Naive B cell (primary cell): Measurements from ENCODE around the gene HDAC10. TPM values are rescaled to one million over a fixed set of nuclear protein-coding genes. Genes with fewer than 3 reads are reported as not detected.

Experiments used
- ATAC-seq, 2 donors: fragments of 150-1000 bp; cut with Tn5 transposase; 2 replicates each; pipeline ENCODE4 v1.10.0; 2021; ENCODE audit warnings: low read depth in 2 of 2, mild to moderate bottlenecking in 2 of 2, moderate library complexity in 2 of 2
- DNase-seq: peaks from one replicate; pipeline ENCODE4 v3.0.0; 2022
- H3K27ac Mint-ChIP-seq, 6 donors: one replicate each; pipeline ENCODE4 v1.8.0; 2020 to 2022; ENCODE audit warnings: mild to moderate bottlenecking in 6 of 6, mixed read lengths in 6 of 6, moderate library complexity in 5 of 6, inconsistent platforms in 2 of 6
- H3K27me3 Mint-ChIP-seq, 3 donors: one replicate each; pipeline ENCODE4 v1.8.0; 2021 to 2022; ENCODE audit warnings: mixed read lengths in 3 of 3, mild to moderate bottlenecking in 1 of 3
- H3K36me3 Mint-ChIP-seq, 2 donors: one replicate each; pipeline ENCODE4 v1.8.0; 2020 to 2022; ENCODE audit warnings: mixed read lengths in 2 of 2, inconsistent platforms in 1 of 2, mild to moderate bottlenecking in 1 of 2
- H3K4me1 Mint-ChIP-seq, 3 donors: one replicate each; pipeline ENCODE4 v1.8.0; 2020 to 2022; ENCODE audit warnings: mixed read lengths in 3 of 3, inconsistent platforms in 1 of 3, mild to moderate bottlenecking in 1 of 3, moderate library complexity in 1 of 3
- H3K4me3 Mint-ChIP-seq, 8 donors: one replicate each; pipeline ENCODE4 v1.8.0; 2020 to 2022; ENCODE audit warnings: mild to moderate bottlenecking in 8 of 8, mixed read lengths in 8 of 8, moderate library complexity in 8 of 8, inconsistent platforms in 2 of 8
- H3K9me3 Mint-ChIP-seq, 7 donors: one replicate each; pipeline ENCODE4 v1.8.0; 2020 to 2022; ENCODE audit warnings: mixed read lengths in 7 of 7, mild to moderate bottlenecking in 5 of 7, inconsistent platforms in 2 of 7, moderate library complexity in 1 of 7
- polyA plus RNA-seq, 6 donors: library from polyadenylated mRNA; unstranded; fragments of 300-500 nt; fragmentation: Illumina TruSeq; gene quantifications; one replicate each; pipeline ENCODE4 v1.2.3, GENCODE V29; 2021; ENCODE audit warnings: low read depth in 6 of 6

HDAC10 gene
- polyA plus RNA-seq, 6 donors from 2014 or later = 4.6 to 8.2 (median 6.3) TPM

- DNase-seq (no peak), ATAC-seq (no peak)
- peak overlapping the region in 1 of 8 donors; percentile 38 for H3K4me3 Mint-ChIP-seq
- no peaks in the 10 kb centered on the region for H3K36me3 Mint-ChIP-seq
- H3K27me3 Mint-ChIP-seq = no peaks in the 10 kb centered on the region
- H3K9me3 Mint-ChIP-seq = no peaks in the 10 kb centered on the region
- H3K4me1 Mint-ChIP-seq = peaks cover 11 to 40% (median 35%) of the 10 kb centered on the region in 3 donors
- peak overlapping the region in 4 of 6 donors; percentile 68 to 100 (median 84) for H3K27ac Mint-ChIP-seq
Measured at GRCh38 chr22:50197000-50197800, 53.9 kb downstream of the HDAC10 start.

GRCh38 chr22:50196256-50196655 lies 54.8 kb downstream of the HDAC10 start:
- peaks cover 14 to 43% (median 38%) of the 10 kb centered on the region in 3 donors for H3K4me1 Mint-ChIP-seq

More at GRCh38 chr22:50196256-50196655, 54.8 kb downstream of the HDAC10 start:
- Mint-ChIP-seq H3K9me3 (no peaks in the 10 kb centered on the region), H3K4me3 (peak overlapping the region in 1 of 8 donors; percentile 53), H3K27me3 (no peaks in the 10 kb centered on the region), H3K36me3 (no peaks in the 10 kb centered on the region), H3K27ac (peak overlapping the region in 5 of 6 donors; percentile 9 to 100 (median 83))
- ATAC-seq = no peak
- no peak for DNase-seq

Other genes starting within 250 kb of the HDAC10 start
- gene IL17REL, start 238.5 kb downstream of the HDAC10 start, polyA plus RNA-seq = not detected
- gene TTLL8, start 193.0 kb downstream of the HDAC10 start, polyA plus RNA-seq = not detected
- gene MLC1, start 165.8 kb downstream of the HDAC10 start, polyA plus RNA-seq = under 1 TPM in 3 of 6 donors, not detected in 3; 0.09 to 0.44 (median 0.15) TPM
- gene MOV10L1, start 161.3 kb downstream of the HDAC10 start, polyA plus RNA-seq = not detected
- under 1 TPM in 1 of 6 donors, not detected in 5; 0.08 TPM for gene PANX2, start 80.5 kb downstream of the HDAC10 start, polyA plus RNA-seq
- gene TRABD, start 65.4 kb downstream of the HDAC10 start, polyA plus RNA-seq = 10 to 100 TPM in 5 of 6 donors, 1 to 10 TPM in 1; 9.4 to 22.6 (median 15.1) TPM
- gene SELENOO, start 50.3 kb downstream of the HDAC10 start, polyA plus RNA-seq = 1 to 10 TPM; 2.9 to 6.8 (median 5.2) TPM
- gene TUBGCP6, start 6.2 kb downstream of the HDAC10 start, polyA plus RNA-seq = 10 to 100 TPM; 11.6 to 23.2 (median 14.2) TPM
- under 1 TPM in 5 of 6 donors, not detected in 1; 0.04 to 0.19 (median 0.09) TPM for gene MAPK12, start 10.4 kb upstream of the HDAC10 start, polyA plus RNA-seq
- gene MAPK11, start 19.1 kb upstream of the HDAC10 start, polyA plus RNA-seq = under 1 TPM in 3 of 6 donors, not detected in 3; 0.17 to 0.21 (median 0.19) TPM
- 1 to 10 TPM in 2 of 6 donors, under 1 TPM in 3, not detected in 1; 0.46 to 1.1 (median 0.66) TPM for gene PLXNB2, start 56.4 kb upstream of the HDAC10 start, polyA plus RNA-seq
- under 1 TPM in 5 of 6 donors, not detected in 1; 0.05 to 0.43 (median 0.28) TPM for gene DENND6B, start 75.7 kb upstream of the HDAC10 start, polyA plus RNA-seq
- 10 to 100 TPM; 11.9 to 28.1 (median 16.2) TPM for gene PPP6R2, start 92.1 kb upstream of the HDAC10 start, polyA plus RNA-seq
- 10 to 100 TPM in 4 of 6 donors, 1 to 10 TPM in 2; 6.9 to 26.6 (median 11.4) TPM for gene SBF1, start 223.8 kb upstream of the HDAC10 start, polyA plus RNA-seq
- gene ADM2, start 230.3 kb upstream of the HDAC10 start, polyA plus RNA-seq = under 1 TPM in 3 of 6 donors, not detected in 3; 0.08 to 0.86 (median 0.20) TPM
- not detected for gene MIOX, start 235.6 kb upstream of the HDAC10 start, polyA plus RNA-seq